K562 (cell line): ENCODE results near the gene ZNF597. TPM values are rescaled to one million over a fixed set of nuclear protein-coding genes. Genes with fewer than 3 reads are reported as not detected.

ENCODE experiments used
- CTBP1 ChIP-seq: fragments of 450-650 bp; IDR thresholded peaks from 2 replicates; pipeline ENCODE4 v1.6.1; 2016; ENCODE audit warnings: borderline replicate concordance
- FUS ChIP-seq: fragments of 200-400 bp; formaldehyde crosslinking; optimal IDR thresholded peaks from 2 replicates; pipeline ENCODE3; 2017; ENCODE audit warnings: low read depth, low read length
- NFYB ChIP-seq: IDR thresholded peaks from 2 replicates; pipeline ENCODE4 v1.6.1; 2011; ENCODE audit warnings: mild to moderate bottlenecking, moderate library complexity; ENCODE audit not compliant: insufficient read length; ENCODE audit errors: extremely low read depth
- ZNF23 ChIP-seq: fragments of 250-450 bp; sonication (Bioruptor Pico); IDR thresholded peaks from 2 replicates; pipeline ENCODE4 v1.4.0; 2020; ENCODE audit warnings: mild to moderate bottlenecking
- polyA plus RNA-seq, 8 experiments: library from polyadenylated mRNA; depleted of rRNA in 4 of 8; stranded (reverse) in 5 of 8; unstranded in 3 of 8; fragments of >200 nt; fragmentation: Nextera tagmentation in 2 of 8; fragmentation: Illumina TruSeq in 1 of 8; extraction: Ambion mirVana in 2 of 8; extraction: Trizol in 1 of 8; gene quantifications; 2 replicates each; pipeline versions ENCODE4 v1.2.1 to v1.2.3, GENCODE V29; 2011 to 2014; ENCODE audit warnings: inconsistent platforms in 1 of 8, missing spikeins in 1 of 8
- total RNA-seq, 7 experiments: library from RNA; depleted of rRNA in 6 of 7; stranded (reverse); fragments of >200 nt in 6 of 7; fragmentation: Illumina TruSeq in 2 of 7; extraction: Trizol in 2 of 7; gene quantifications; 2 replicates each; pipeline versions ENCODE4 v1.2.1 to v1.2.3, GENCODE V29; 2011 to 2021; ENCODE audit warnings: low replicate concordance in 1 of 7
- TF ChIP-seq, protein P1 (sequence below): fragments of 450-650 bp; IDR thresholded peaks from 2 replicates; pipeline ENCODE4 v1.6.1; 2016; ENCODE audit warnings: mild to moderate bottlenecking, moderate library complexity
- TF ChIP-seq, protein P2 (sequence below): sonication (generic); formaldehyde crosslinking; IDR thresholded peaks from 2 replicates; pipeline ENCODE4 v1.8.1; 2023; ENCODE audit warnings: mild to moderate bottlenecking, missing genetic modification reagents, moderate library complexity

ZNF597 gene
- total and polyA plus RNA-seq, 9 of the 15 experiments (the other 6 are each of a cell fraction or from before 2014, with no cell fraction given) = 0.14 to 0.68 (median 0.42) TPM

- TF ChIP-seq, protein P1, sequence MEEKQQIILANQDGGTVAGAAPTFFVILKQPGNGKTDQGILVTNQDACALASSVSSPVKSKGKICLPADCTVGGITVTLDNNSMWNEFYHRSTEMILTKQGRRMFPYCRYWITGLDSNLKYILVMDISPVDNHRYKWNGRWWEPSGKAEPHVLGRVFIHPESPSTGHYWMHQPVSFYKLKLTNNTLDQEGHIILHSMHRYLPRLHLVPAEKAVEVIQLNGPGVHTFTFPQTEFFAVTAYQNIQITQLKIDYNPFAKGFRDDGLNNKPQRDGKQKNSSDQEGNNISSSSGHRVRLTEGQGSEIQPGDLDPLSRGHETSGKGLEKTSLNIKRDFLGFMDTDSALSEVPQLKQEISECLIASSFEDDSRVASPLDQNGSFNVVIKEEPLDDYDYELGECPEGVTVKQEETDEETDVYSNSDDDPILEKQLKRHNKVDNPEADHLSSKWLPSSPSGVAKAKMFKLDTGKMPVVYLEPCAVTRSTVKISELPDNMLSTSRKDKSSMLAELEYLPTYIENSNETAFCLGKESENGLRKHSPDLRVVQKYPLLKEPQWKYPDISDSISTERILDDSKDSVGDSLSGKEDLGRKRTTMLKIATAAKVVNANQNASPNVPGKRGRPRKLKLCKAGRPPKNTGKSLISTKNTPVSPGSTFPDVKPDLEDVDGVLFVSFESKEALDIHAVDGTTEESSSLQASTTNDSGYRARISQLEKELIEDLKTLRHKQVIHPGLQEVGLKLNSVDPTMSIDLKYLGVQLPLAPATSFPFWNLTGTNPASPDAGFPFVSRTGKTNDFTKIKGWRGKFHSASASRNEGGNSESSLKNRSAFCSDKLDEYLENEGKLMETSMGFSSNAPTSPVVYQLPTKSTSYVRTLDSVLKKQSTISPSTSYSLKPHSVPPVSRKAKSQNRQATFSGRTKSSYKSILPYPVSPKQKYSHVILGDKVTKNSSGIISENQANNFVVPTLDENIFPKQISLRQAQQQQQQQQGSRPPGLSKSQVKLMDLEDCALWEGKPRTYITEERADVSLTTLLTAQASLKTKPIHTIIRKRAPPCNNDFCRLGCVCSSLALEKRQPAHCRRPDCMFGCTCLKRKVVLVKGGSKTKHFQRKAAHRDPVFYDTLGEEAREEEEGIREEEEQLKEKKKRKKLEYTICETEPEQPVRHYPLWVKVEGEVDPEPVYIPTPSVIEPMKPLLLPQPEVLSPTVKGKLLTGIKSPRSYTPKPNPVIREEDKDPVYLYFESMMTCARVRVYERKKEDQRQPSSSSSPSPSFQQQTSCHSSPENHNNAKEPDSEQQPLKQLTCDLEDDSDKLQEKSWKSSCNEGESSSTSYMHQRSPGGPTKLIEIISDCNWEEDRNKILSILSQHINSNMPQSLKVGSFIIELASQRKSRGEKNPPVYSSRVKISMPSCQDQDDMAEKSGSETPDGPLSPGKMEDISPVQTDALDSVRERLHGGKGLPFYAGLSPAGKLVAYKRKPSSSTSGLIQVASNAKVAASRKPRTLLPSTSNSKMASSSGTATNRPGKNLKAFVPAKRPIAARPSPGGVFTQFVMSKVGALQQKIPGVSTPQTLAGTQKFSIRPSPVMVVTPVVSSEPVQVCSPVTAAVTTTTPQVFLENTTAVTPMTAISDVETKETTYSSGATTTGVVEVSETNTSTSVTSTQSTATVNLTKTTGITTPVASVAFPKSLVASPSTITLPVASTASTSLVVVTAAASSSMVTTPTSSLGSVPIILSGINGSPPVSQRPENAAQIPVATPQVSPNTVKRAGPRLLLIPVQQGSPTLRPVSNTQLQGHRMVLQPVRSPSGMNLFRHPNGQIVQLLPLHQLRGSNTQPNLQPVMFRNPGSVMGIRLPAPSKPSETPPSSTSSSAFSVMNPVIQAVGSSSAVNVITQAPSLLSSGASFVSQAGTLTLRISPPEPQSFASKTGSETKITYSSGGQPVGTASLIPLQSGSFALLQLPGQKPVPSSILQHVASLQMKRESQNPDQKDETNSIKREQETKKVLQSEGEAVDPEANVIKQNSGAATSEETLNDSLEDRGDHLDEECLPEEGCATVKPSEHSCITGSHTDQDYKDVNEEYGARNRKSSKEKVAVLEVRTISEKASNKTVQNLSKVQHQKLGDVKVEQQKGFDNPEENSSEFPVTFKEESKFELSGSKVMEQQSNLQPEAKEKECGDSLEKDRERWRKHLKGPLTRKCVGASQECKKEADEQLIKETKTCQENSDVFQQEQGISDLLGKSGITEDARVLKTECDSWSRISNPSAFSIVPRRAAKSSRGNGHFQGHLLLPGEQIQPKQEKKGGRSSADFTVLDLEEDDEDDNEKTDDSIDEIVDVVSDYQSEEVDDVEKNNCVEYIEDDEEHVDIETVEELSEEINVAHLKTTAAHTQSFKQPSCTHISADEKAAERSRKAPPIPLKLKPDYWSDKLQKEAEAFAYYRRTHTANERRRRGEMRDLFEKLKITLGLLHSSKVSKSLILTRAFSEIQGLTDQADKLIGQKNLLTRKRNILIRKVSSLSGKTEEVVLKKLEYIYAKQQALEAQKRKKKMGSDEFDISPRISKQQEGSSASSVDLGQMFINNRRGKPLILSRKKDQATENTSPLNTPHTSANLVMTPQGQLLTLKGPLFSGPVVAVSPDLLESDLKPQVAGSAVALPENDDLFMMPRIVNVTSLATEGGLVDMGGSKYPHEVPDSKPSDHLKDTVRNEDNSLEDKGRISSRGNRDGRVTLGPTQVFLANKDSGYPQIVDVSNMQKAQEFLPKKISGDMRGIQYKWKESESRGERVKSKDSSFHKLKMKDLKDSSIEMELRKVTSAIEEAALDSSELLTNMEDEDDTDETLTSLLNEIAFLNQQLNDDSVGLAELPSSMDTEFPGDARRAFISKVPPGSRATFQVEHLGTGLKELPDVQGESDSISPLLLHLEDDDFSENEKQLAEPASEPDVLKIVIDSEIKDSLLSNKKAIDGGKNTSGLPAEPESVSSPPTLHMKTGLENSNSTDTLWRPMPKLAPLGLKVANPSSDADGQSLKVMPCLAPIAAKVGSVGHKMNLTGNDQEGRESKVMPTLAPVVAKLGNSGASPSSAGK = peak; percentile 71
- TF ChIP-seq, protein P2, sequence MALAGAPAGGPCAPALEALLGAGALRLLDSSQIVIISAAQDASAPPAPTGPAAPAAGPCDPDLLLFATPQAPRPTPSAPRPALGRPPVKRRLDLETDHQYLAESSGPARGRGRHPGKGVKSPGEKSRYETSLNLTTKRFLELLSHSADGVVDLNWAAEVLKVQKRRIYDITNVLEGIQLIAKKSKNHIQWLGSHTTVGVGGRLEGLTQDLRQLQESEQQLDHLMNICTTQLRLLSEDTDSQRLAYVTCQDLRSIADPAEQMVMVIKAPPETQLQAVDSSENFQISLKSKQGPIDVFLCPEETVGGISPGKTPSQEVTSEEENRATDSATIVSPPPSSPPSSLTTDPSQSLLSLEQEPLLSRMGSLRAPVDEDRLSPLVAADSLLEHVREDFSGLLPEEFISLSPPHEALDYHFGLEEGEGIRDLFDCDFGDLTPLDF (CRISPR knock-in tag) = no peak
- TF ChIP-seq NFYB = peak; percentile 28
- no peak for TF ChIP-seq CTBP1
- TF ChIP-seq ZNF23 (CRISPR knock-in tag) = no peak
- no peak for TF ChIP-seq FUS
Observed at GRCh38 chr16:3443108-3444031, at the start of gene ZNF597, which contains the start of gene NAA60 (continued).
